Caki2 (cell line): ENCODE results near the gene FARSB. TPM values are rescaled to one million over a fixed set of nuclear protein-coding genes. Genes with fewer than 3 reads are reported as not detected.

Experiments used
- DNase-seq: peaks from one replicate; pipeline ENCODE4 v3.0.0-alpha.2; 2015; ENCODE audit warnings: low read depth
- in situ Hi-C: cut with HindIII; loops from 2 replicates; pipeline ENCODE4 v1.10.0; 2016; ENCODE audit warnings: low sequenced_read_pairs, low pct_unique_long_range_greater_than_20kb, mixed read lengths
- total RNA-seq: library from RNA; depleted of rRNA; stranded (reverse); fragments of >200 nt; shearing (Covaris generic); gene quantifications from 2 replicates; pipeline ENCODE4 v1.2.3, GENCODE V29; 2014; ENCODE audit warnings: low replicate concordance

Gene FARSB
- total RNA-seq, 1 experiment from 2014 or later = 3.4 TPM

GRCh38 chr2:222670191-222671038 is 14.5 kb upstream of the FARSB start:
- in situ Hi-C loops = no loop called here
- DNase-seq = no peak

GRCh38 chr2:222669353-222669752 is 13.5 kb upstream of the FARSB start:
- in situ Hi-C loops = no loop called here
- DNase-seq = no peak

- in situ Hi-C loops = no loop called here
- no peak for DNase-seq
Measured at GRCh38 chr2:222668494-222669154, 12.7 kb upstream of the FARSB start.

- in situ Hi-C loops = no loop called here
- no peak for DNase-seq
Measured at GRCh38 chr2:222663479-222663878, 7.6 kb upstream of the FARSB start.

GRCh38 chr2:222656526-222657446 is 894 bp upstream of the FARSB start:
- in situ Hi-C loops = no loop called here
- DNase-seq = peak; percentile 5

- no peak for DNase-seq
- in situ Hi-C loops = no loop called here
Measured at GRCh38 chr2:222653280-222653679, 2.6 kb downstream of the FARSB start.

GRCh38 chr2:222652491-222653255 is 3.2 kb downstream of the FARSB start:
- DNase-seq = no peak
- in situ Hi-C loops = no loop called here

GRCh38 chr2:222651718-222652418 is 4.0 kb downstream of the FARSB start:
- DNase-seq = no peak
- in situ Hi-C loops = no loop called here

GRCh38 chr2:222649801-222650200 is 6.1 kb downstream of the FARSB start:
- no peak for DNase-seq
- in situ Hi-C loops = no loop called here

GRCh38 chr2:222646008-222646407 is 9.9 kb downstream of the FARSB start:
- in situ Hi-C loops = no loop called here
- DNase-seq = no peak

- DNase-seq = no peak
- in situ Hi-C loops = no loop called here
Measured at GRCh38 chr2:222643134-222643533, 12.8 kb downstream of the FARSB start.

- DNase-seq = no peak
- in situ Hi-C loops = no loop called here
Measured at GRCh38 chr2:222641336-222641735, 14.6 kb downstream of the FARSB start.

GRCh38 chr2:222637067-222637466 is 18.8 kb downstream of the FARSB start:
- no peak for DNase-seq
- in situ Hi-C loops = no loop called here

GRCh38 chr2:222635295-222635694 is 20.6 kb downstream of the FARSB start:
- in situ Hi-C loops = no loop called here
- no peak for DNase-seq

- no peak for DNase-seq
Measured at GRCh38 chr2:222627764-222628163, 28.1 kb downstream of the FARSB start.

GRCh38 chr2:222623756-222624309 is 32.1 kb downstream of the FARSB start:
- in situ Hi-C loops = no loop called here
- DNase-seq = no peak

More at GRCh38 chr2:222627764-222628163, 28.1 kb downstream of the FARSB start:
- in situ Hi-C loops = no loop called here

GRCh38 chr2:222622910-222623309 is 33.0 kb downstream of the FARSB start:
- in situ Hi-C loops = no loop called here
- no peak for DNase-seq
